Smooth muscle cell (in vitro differentiated cells): ENCODE results near the gene HIC2. TPM values are rescaled to one million over a fixed set of nuclear protein-coding genes. Genes with fewer than 3 reads are reported as not detected.
"Not testable (repeated sequence)": the region's sequence is repeated elsewhere in the genome, so short reads cannot be mapped to it uniquely, and the experiment has no call there.

Source experiments
- DNase-seq: peaks from one replicate; lab custom pipeline; 2025; ENCODE audit not compliant: unreplicated experiment; lab: John Stamatoyannopoulos, UW
- H2AFZ ChIP-seq: fragments of 200-600 bp; sonication (generic); 2 replicates; pipeline ENCODE4 v1.6.0; 2016; ENCODE audit warnings: antibody characterized with exemption, low read depth, mild to moderate bottlenecking
- H3F3A ChIP-seq: fragments of 200-600 bp; sonication (generic); 2 replicates; pipeline ENCODE4 v1.6.0; 2017; ENCODE audit warnings: antibody characterized with exemption, low read depth
- H3K27ac ChIP-seq: fragments of 200-600 bp; sonication (generic); 2 replicates; pipeline ENCODE4 v1.5.1; 2016; ENCODE audit warnings: low read depth, mild to moderate bottlenecking
- H3K27me3 ChIP-seq: fragments of 200-600 bp; sonication (generic); 2 replicates; pipeline ENCODE4 v1.6.1; 2016; ENCODE audit warnings: low read depth, mild to moderate bottlenecking
- H3K36me3 ChIP-seq: fragments of 200-600 bp; sonication (generic); 2 replicates; pipeline ENCODE4 v1.5.1; 2016; ENCODE audit warnings: low read depth
- H3K4me1 ChIP-seq: fragments of 200-600 bp; sonication (generic); 2 replicates; pipeline ENCODE4 v1.5.1; 2016; ENCODE audit warnings: low read depth
- H3K4me2 ChIP-seq: fragments of 200-600 bp; sonication (generic); 2 replicates; pipeline ENCODE4 v1.6.0; 2016; ENCODE audit warnings: mild to moderate bottlenecking
- H3K4me3 ChIP-seq: fragments of 200-600 bp; sonication (generic); 2 replicates; pipeline ENCODE4 v1.5.1; 2016; ENCODE audit warnings: mild to moderate bottlenecking
- H3K79me2 ChIP-seq: fragments of 200-600 bp; sonication (generic); 2 replicates; pipeline ENCODE4 v1.6.0; 2016; ENCODE audit warnings: low read depth, mild to moderate bottlenecking
- H3K9ac ChIP-seq: fragments of 200-600 bp; sonication (generic); 2 replicates; pipeline ENCODE4 v1.6.0; 2016; ENCODE audit warnings: low read depth
- H3K9me3 ChIP-seq: fragments of 200-600 bp; sonication (generic); replicated peaks from 2 replicates; pipeline ENCODE4 v1.5.1; 2016; ENCODE audit warnings: low read depth
- H4K20me1 ChIP-seq: fragments of 200-600 bp; sonication (generic); 2 replicates; pipeline ENCODE4 v1.6.0; 2016; ENCODE audit warnings: low read depth
- WGBS: methylation state at CpG from one replicate; pipeline ENCODE4 v1.1.7; 2016; ENCODE audit warnings: low lambda C conversion rate; 5-methylcytosine and 5-hydroxymethylcytosine counted together
- polyA plus RNA-seq: library from polyadenylated mRNA; unstranded; fragments of >200 nt; fragmentation: Nextera tagmentation; extraction: Ambion mirVana; gene quantifications from 2 replicates; pipeline ENCODE4 v1.2.1, GENCODE V29; 2016
- small RNA-seq: library from RNA; depleted of rRNA; stranded (forward); fragments of <200 nt; gene quantifications from one replicate; pipeline ENCODE3, GENCODE V24; 2014
- total RNA-seq: library from RNA; depleted of rRNA; stranded (reverse); fragments of >200 nt; gene quantifications from 2 replicates; pipeline ENCODE4 v1.2.3, GENCODE V29; 2014

The HIC2 gene
- total and polyA plus RNA-seq, 2 experiments from 2014 or later, result 4.8 to 8.5 TPM

DNA sequence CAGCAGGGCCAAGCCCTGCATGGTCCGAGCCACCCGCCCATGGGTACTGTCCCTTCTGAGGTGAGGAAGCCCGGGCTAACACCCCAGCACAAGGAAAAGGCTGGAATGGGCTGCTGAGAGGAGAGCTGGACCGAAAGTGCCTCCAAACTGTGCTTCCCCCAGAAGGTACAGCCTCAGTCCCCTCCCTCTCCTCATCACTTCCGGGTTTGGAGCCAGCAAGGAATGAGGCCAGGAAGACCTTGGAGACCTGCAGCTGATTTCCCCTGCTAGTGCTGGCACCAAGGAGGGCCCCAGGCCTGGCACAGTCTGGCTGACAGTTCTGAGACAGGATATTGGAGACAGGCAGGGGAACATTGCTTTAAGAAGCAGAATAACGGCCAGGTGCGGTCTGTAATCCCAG lies 81.3 kb downstream of the HIC2 start:
- H3K4me1 ChIP-seq, H3F3A ChIP-seq, H3K27me3 ChIP-seq, H3K4me3 ChIP-seq, H3K4me2 ChIP-seq, H3K36me3 ChIP-seq, H3K9me3 ChIP-seq, H3K9ac ChIP-seq, H4K20me1 ChIP-seq, DNase-seq, H2AFZ ChIP-seq, H3K27ac ChIP-seq, H3K79me2 ChIP-seq: not testable (repeated sequence)
- no CpG with 5 or more reads among the region's 7 CpGs for WGBS

DNA sequence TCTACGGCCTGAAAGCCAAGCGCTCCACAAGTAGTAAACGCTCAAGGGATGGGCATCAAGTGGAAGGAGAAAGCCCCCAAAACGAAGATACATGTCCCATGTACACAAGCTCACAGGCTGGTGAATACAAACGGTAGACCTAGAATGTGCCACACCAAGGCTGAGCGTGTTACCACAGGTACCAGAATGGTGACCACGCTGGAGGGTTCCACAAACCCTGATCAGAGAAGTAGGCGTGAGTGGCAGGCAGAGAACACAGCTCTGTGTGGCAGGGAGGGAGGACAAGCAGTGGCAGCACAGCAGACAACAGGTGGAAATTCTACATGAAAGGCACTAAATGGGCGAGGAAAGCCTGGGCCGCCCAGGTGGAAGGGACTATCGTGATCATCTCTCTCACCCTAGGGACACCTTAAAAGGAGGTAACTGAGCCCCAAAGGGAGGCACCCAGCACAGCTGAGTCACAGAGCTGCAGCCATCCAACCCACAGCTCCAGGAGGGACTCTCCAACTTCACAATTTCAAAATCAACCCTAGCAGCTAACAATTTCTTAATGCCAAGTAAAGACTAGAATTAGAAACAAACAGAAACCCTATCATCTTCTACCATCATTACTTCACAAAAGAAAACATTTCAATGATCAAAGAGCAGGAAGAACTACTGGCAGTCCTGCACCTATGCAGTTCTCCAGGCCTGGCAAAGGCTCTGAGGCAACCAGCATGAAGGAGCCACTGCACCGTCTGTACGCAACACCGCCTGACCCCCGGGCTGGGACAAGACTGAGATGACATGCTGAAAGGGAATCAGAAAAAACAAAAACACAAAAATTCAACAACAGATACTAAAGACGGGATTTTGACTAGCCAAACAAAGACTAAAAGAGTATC lies 82.7 kb downstream of the HIC2 start:
- not testable (repeated sequence) for H4K20me1 ChIP-seq, DNase-seq, H3K4me3 ChIP-seq, H3K9ac ChIP-seq, H3F3A ChIP-seq, H3K36me3 ChIP-seq, H3K9me3 ChIP-seq, H3K27ac ChIP-seq, H3K79me2 ChIP-seq, H3K27me3 ChIP-seq, H3K4me1 ChIP-seq, H3K4me2 ChIP-seq, H2AFZ ChIP-seq
- no CpG with 5 or more reads among the region's 16 CpGs for WGBS

Small RNAs within 50 kb of the gene (small RNA-seq; reads per million reads assigned to genes)
- gene RF00492 (not detected), gene RN7SKP63 (not detected)

Other genes with a start within 250 kb of the HIC2 start
- gene RIMBP3B, start 33.6 kb upstream of the HIC2 start, total RNA-seq, result not detected in 2 replicates
- gene RIMBP3B, start 33.6 kb upstream of the HIC2 start, polyA plus RNA-seq, result 0.02 and 0.24 TPM in 2 replicates
- gene TMEM191C, start 50.0 kb downstream of the HIC2 start, total RNA-seq, result 0.40 and 3.2 TPM in 2 replicates
- 1.4 and 6.0 TPM in 2 replicates for gene TMEM191C, start 50.0 kb downstream of the HIC2 start, polyA plus RNA-seq
- gene RIMBP3C, start 134.1 kb downstream of the HIC2 start, total RNA-seq, result 0.45 and 0.63 TPM in 2 replicates
- gene RIMBP3C, start 134.1 kb downstream of the HIC2 start, polyA plus RNA-seq, result 0.11 and 0.17 TPM in 2 replicates
- 47.0 and 65.4 TPM in 2 replicates for gene UBE2L3, start 150.3 kb downstream of the HIC2 start, total RNA-seq
- gene UBE2L3, start 150.3 kb downstream of the HIC2 start, polyA plus RNA-seq, result 89.3 and 102 TPM in 2 replicates
- 12.0 and 19.3 TPM in 2 replicates for gene YDJC, start 212.7 kb downstream of the HIC2 start, total RNA-seq
- gene YDJC, start 212.7 kb downstream of the HIC2 start, polyA plus RNA-seq, result 15.2 and 17.2 TPM in 2 replicates
- gene CCDC116, start 215.4 kb downstream of the HIC2 start, total RNA-seq, result 0.40 and 1.8 TPM in 2 replicates
- not detected in 2 replicates for gene CCDC116, start 215.4 kb downstream of the HIC2 start, polyA plus RNA-seq
- gene SDF2L1, start 224.9 kb downstream of the HIC2 start, total RNA-seq, result 13.3 and 24.9 TPM in 2 replicates
- 80.1 and 102 TPM in 2 replicates for gene SDF2L1, start 224.9 kb downstream of the HIC2 start, polyA plus RNA-seq
- 16.3 and 19.2 TPM in 2 replicates for gene PPIL2, start 248.6 kb downstream of the HIC2 start, total RNA-seq
- 23.7 and 29.6 TPM in 2 replicates for gene PPIL2, start 248.6 kb downstream of the HIC2 start, polyA plus RNA-seq